ENCODE results near the gene SEMA3D. TPM values are rescaled to one million over a fixed set of nuclear protein-coding genes. Genes with fewer than 3 reads are reported as not detected.

SEMA3D gene
- polyA plus RNA-seq, 2 of the 4 experiments (the other 2 are of a cell fraction): 0.04 to 0.13 TPM

- H3K4me1 ChIP-seq: peaks cover 3% of the 10 kb centered on the region; the same call in 1 of the 3 replicates
- TF ChIP-seq, protein P1, sequence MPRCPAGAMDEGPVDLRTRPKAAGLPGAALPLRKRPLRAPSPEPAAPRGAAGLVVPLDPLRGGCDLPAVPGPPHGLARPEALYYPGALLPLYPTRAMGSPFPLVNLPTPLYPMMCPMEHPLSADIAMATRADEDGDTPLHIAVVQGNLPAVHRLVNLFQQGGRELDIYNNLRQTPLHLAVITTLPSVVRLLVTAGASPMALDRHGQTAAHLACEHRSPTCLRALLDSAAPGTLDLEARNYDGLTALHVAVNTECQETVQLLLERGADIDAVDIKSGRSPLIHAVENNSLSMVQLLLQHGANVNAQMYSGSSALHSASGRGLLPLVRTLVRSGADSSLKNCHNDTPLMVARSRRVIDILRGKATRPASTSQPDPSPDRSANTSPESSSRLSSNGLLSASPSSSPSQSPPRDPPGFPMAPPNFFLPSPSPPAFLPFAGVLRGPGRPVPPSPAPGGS (IDR thresholded peaks at IDR 0.05): no peak
- TF ChIP-seq POLR2A (IDR thresholded peaks at IDR 0.05; ENCODE audit: low read length) (no peak), MAFK (IDR thresholded peaks at IDR 0.05; ENCODE audit: partially characterized antibody) (peak; percentile 68), ZSCAN20 (CRISPR knock-in tag; IDR thresholded peaks at IDR 0.05) (no peak), RFX5 (IDR thresholded peaks at IDR 0.05) (no peak), ATOH8 (CRISPR knock-in tag; IDR thresholded peaks at IDR 0.05; ENCODE audit: low read depth) (no peak)
- TF ChIP-seq, protein P2, sequence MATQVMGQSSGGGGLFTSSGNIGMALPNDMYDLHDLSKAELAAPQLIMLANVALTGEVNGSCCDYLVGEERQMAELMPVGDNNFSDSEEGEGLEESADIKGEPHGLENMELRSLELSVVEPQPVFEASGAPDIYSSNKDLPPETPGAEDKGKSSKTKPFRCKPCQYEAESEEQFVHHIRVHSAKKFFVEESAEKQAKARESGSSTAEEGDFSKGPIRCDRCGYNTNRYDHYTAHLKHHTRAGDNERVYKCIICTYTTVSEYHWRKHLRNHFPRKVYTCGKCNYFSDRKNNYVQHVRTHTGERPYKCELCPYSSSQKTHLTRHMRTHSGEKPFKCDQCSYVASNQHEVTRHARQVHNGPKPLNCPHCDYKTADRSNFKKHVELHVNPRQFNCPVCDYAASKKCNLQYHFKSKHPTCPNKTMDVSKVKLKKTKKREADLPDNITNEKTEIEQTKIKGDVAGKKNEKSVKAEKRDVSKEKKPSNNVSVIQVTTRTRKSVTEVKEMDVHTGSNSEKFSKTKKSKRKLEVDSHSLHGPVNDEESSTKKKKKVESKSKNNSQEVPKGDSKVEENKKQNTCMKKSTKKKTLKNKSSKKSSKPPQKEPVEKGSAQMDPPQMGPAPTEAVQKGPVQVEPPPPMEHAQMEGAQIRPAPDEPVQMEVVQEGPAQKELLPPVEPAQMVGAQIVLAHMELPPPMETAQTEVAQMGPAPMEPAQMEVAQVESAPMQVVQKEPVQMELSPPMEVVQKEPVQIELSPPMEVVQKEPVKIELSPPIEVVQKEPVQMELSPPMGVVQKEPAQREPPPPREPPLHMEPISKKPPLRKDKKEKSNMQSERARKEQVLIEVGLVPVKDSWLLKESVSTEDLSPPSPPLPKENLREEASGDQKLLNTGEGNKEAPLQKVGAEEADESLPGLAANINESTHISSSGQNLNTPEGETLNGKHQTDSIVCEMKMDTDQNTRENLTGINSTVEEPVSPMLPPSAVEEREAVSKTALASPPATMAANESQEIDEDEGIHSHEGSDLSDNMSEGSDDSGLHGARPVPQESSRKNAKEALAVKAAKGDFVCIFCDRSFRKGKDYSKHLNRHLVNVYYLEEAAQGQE (IDR thresholded peaks at IDR 0.05): no peak
- ATAC-seq (peak in 1 of 2 experiments; percentile 57; a peak in 2 of 6 replicates), DNase-seq (ENCODE audit: low read depth in 1 of 2, low spot score in 1 of 2) (peak in 1 of 2 experiments; percentile 20), FAIRE-seq (peak; percentile 32)
- WGBS (ENCODE audit: missing lambda C conversion rate): 54% methylated on average over 5 of the region's 5 CpGs
- ChIA-PET CTCF (interaction anchor here (0.5 to 13.4 kb wide), 14 partner anchors 8 to 1609 kb away, joined by 3 to 354 read pairs (median 3); no protein-coding TSS in a partner anchor), POLR2A (no interaction called here)
- no peak overlapping the region for H3K4me3 ChIP-seq
- H3K27ac ChIP-seq: no peak overlapping the region
- H3K9me3 ChIP-seq: no peaks in the 10 kb centered on the region
- no peak overlapping the region for H3K4me2 ChIP-seq
Measured at GRCh38 chr7:85022064-85022697, 164.7 kb downstream of the SEMA3D start.

- peak; percentile 84 for FAIRE-seq
- no peaks in the 10 kb centered on the region for H3K9me3 ChIP-seq
- TF ChIP-seq RAD21 (conservative IDR thresholded peaks at IDR 0.05 in 1 of 2, IDR thresholded peaks at IDR 0.05 in 1 of 2) (peak; percentile 87 to 93), ATOH8 (CRISPR knock-in tag; IDR thresholded peaks at IDR 0.05; ENCODE audit: low read depth) (no peak), CTCF (IDR thresholded peaks at IDR 0.05) (peak; percentile 84), USF2 (IDR thresholded peaks at IDR 0.05) (no peak), SMC3 (IDR thresholded peaks at IDR 0.05) (peak; percentile 92), CHD4 (IDR thresholded peaks at IDR 0.05; ENCODE audit: borderline replicate concordance) (no peak), ELK1 (IDR thresholded peaks at IDR 0.05; ENCODE audit: low read depth, low read length) (no peak)
- 40% methylated on average over 4 of the region's 4 CpGs for WGBS (ENCODE audit: missing lambda C conversion rate)
- peak; percentile 56 to 65; a peak in 2 of 6 replicates for ATAC-seq
- no peak overlapping the region for H3K4me2 ChIP-seq
- ChIA-PET CTCF (interaction anchor here (0.6 to 13.4 kb wide), 4 partner anchors 191 to 1608 kb away, joined by 3 to 354 read pairs (median 5); no protein-coding TSS in a partner anchor), POLR2A (no interaction called here)
- no peak overlapping the region for H3K27ac ChIP-seq
- peaks cover 3% of the 10 kb centered on the region; the same call in 1 of the 3 replicates for H3K4me1 ChIP-seq
- H3K4me3 ChIP-seq: no peak overlapping the region
- peak; percentile 1 to 26 for DNase-seq (ENCODE audit: low read depth in 1 of 2, low spot score in 1 of 2)
Measured at GRCh38 chr7:85021101-85021704, 165.7 kb downstream of the SEMA3D start.
